Stimulated activated naive CD8-positive, alpha-beta T cell treated with anti-CD3 and anti-CD28 coated beads, Interleukin-15, Interleukin-2, amounts not matched to agents 100 ng/mL and 50 ng/mL, for 24 hours (primary cell): ENCODE data around the gene SERPINE2.

Experiments used
- H3K27ac Mint-ChIP-seq: one replicate; pipeline ENCODE4 v1.8.0; 2021; ENCODE audit warnings: mild to moderate bottlenecking, mixed read lengths
- H3K27me3 Mint-ChIP-seq: one replicate; pipeline ENCODE4 v1.8.0; 2021; ENCODE audit warnings: mixed read lengths
- H3K36me3 Mint-ChIP-seq: one replicate; pipeline ENCODE4 v1.8.0; 2021; ENCODE audit warnings: low read depth, mixed read lengths
- H3K4me1 Mint-ChIP-seq: one replicate; pipeline ENCODE4 v1.8.0; 2021; ENCODE audit warnings: low read depth, mixed read lengths
- H3K4me3 Mint-ChIP-seq: one replicate; pipeline ENCODE4 v1.8.0; 2021; ENCODE audit warnings: mild to moderate bottlenecking, mixed read lengths
- H3K9me3 Mint-ChIP-seq: one replicate; pipeline ENCODE4 v1.8.0; 2021; ENCODE audit warnings: mixed read lengths

The SERPINE2 gene

DNA sequence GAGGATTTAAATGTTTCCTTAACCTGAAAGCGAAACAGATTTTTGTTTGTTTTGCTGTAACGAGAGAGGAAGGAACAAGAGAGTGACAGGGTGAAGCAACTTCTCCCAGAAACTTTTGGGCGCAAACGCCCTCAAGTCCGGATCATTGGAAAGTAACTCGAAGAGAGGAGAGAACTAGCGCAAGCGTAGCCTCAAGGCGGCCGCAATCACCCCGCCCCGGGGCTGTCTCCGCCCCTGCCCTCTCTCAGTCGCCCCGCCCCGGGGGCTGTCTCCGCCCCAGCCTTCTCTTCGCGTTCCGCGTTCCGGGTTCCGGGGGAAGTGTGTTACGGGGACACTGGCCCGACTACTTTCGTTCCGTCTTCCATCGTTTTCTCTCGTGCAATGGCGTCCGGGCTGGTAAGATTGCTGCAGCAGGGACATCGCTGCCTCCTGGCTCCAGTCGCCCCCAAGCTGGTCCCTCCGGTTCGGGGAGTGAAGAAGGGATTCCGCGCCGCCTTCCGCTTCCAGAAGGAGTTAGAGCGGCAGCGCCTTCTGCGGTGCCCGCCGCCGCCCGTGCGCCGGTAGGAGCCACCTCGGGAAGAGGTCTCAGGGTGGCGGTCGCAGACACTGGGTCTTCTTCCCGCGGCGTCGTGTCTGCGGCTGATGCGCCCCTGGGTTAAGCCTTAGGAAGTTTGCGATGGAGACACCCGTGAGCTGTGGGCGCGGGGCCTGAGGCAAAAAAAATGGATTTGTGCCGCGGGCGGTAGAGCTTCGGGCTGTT is 81.8 kb downstream of the SERPINE2 start, which contains the start of gene MRPL44:
MRPL44 (plus strand) TSS at position 372 of the 760 bp plus-strand sequence; CDS start at position 382, 10 bp downstream.
- Mint-ChIP-seq H3K9me3 (no peaks in the 10 kb centered on the region), H3K36me3 (peaks cover 30% of the 10 kb centered on the region), H3K27me3 (no peaks in the 10 kb centered on the region), H3K27ac (peak within 1 kb of the TSS; percentile 93), H3K4me1 (peaks cover 88% of the 10 kb centered on the region), H3K4me3 (peak within 1 kb of the TSS; percentile 93)

DNA sequence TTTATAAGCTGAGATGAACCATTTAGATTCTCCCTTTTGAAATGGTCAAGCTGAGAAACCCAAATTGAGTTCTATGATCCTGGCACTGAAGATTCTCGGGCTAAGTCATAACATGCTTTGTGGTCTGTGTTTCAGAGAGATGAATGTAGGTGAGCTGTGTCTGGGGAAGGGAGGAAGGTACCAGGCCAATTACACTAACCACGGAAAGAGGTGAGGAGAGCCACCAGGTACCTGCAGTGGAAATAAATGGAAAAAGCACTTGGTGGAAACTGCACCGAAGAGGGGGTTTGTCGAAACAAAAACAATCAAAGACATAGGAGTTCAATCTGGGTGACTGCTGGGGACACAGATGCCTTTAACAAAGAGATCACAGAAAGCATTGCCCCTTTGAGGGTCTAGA is 82.8 kb downstream of the SERPINE2 start:
- peaks cover 84% of the 10 kb centered on the region for H3K4me1 Mint-ChIP-seq

DNA sequence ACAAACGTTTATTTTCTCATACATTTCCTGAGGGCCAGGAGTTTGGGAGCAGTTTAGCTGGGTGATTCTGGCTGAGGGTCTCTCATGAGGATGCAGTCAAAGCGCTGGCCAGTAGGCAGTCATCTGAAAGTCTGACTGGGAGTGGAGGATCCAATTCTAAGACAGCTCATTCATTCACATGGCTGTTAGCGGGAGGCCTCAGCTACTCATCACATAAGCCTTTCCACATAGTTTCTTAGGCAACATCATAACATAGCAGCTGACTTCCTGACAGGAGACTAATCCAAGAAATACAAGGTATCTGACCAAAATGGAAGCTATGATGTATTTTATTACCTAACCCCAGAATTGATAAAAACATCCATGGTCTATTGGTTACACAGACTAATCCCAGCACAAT is 84.7 kb downstream of the SERPINE2 start:
- H3K9me3 Mint-ChIP-seq, result no peaks in the 10 kb centered on the region
- H3K4me3 Mint-ChIP-seq, result no peak overlapping the region
- H3K27me3 Mint-ChIP-seq, result no peaks in the 10 kb centered on the region
- H3K36me3 Mint-ChIP-seq, result peaks cover 1% of the 10 kb centered on the region
- peaks cover 82% of the 10 kb centered on the region for H3K4me1 Mint-ChIP-seq
- H3K27ac Mint-ChIP-seq, result no peak overlapping the region

More for the DNA sequence above, 82.8 kb downstream of the SERPINE2 start:
- Mint-ChIP-seq H3K36me3 (peaks cover 20% of the 10 kb centered on the region), H3K27ac (peak overlapping the region; percentile 87), H3K27me3 (no peaks in the 10 kb centered on the region), H3K4me3 (peak overlapping the region; percentile 93), H3K9me3 (no peaks in the 10 kb centered on the region)

DNA sequence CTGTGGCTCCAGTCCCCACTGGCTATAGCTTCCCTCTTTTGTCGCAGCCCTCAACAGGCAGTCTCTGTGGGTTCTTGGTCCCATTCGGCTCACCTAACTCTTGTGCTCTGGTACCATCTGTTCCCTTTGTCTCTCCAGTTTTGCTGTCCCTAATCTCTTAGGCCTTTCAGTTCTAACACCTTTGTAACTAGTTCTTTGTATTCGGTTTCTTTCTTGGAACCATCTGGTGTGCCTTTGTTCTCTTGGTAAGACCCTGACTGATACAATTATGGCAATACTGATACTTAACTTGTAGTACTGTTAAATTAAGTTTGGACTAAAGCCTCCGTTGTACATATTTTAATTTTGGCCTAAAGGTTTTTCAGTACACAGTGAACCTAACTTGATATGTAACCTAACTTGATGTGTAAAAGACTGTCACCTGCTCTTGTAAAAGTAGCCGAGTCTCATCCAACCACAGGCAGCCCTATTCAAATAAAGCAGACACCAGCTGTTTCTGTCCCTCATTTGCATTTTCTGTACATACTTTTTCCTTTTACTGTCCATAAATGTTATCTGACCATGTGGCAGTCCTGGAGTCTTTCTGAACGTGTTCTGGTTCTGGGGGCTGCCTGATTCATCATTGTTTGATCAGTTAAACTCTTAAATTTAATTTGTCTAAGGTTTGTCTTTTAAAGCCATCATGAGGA is 86.7 kb downstream of the SERPINE2 start:
- Mint-ChIP-seq H3K27ac (peak overlapping the region; percentile 52), H3K4me1 (peaks cover 78% of the 10 kb centered on the region), H3K36me3 (no peaks in the 10 kb centered on the region), H3K27me3 (no peaks in the 10 kb centered on the region), H3K4me3 (no peak overlapping the region), H3K9me3 (no peaks in the 10 kb centered on the region)

DNA sequence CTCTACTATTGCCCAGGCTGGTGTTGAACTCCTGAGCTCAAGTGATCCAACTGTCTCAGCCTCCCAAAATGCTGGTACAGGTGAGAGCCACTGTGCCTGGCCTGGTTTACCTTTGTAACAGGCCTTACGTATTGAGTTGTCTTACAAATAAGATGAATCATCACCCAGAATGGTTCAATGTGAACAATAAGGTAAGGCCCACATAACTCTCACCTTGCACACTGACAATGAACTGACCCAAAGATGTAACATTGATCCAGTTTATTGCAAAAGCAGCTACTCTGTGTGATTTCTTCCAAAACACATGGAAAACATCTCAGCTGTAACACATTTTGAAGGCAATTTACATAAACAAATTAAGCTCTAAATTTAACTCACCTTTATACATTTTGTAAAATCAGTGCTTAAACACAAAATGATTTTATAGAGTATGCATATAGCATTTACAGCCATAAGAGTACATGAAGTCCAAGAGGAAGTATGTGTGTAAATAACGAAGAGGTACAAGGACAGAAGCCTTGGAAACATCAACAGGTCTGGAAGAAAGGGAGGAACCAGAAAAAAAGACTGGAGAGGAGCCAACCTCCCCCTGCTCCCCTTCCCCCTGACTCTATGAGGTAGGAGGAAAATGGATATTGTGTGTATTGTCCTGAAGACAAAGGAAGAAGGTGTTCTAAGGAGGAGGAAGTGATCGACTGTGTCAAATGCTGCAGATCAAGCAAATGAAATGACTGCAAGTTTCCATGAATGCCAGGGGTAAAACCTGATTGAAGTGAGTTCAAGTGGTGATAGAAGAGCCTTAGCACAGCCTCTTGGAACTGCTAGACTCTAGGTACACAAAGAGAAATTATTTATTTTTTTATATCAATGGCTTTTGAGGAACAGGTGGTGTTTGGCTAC is 88.4 kb downstream of the SERPINE2 start:
- H3K27ac Mint-ChIP-seq, result peak overlapping the region; percentile 67
- peaks cover 75% of the 10 kb centered on the region for H3K4me1 Mint-ChIP-seq
- no peak overlapping the region for H3K4me3 Mint-ChIP-seq

DNA sequence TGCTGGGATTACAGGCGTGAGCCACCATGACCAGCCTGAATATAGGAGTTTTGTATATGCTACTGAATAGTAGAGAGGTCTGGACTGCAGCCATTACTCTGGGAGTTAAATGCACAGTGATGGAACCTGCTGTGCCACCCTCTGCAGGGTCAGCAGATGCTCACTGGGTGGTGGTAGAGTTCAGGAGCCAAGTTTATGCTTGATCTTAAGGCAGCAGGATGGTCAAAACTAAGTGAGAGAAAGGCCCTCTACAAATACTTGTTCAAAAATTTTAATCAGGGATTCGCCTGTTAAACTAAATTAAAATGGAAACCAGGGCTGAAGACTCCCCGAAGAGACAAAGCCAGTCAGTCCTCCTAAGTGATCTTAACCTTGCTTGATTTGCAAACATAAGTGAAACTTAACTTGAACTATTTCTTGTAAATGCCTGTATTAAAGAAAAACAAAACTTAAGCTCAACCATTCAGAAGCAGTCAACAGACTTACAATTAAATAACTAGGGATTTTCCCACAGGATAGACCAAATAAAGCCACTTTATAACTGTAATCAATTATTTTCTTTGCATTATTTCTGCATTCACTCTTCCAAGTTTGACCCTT is 89.7 kb downstream of the SERPINE2 start:
- no peaks in the 10 kb centered on the region for H3K36me3 Mint-ChIP-seq
- H3K4me1 Mint-ChIP-seq, result peaks cover 67% of the 10 kb centered on the region
- H3K27me3 Mint-ChIP-seq, result no peaks in the 10 kb centered on the region
- H3K9me3 Mint-ChIP-seq, result no peaks in the 10 kb centered on the region
- H3K27ac Mint-ChIP-seq, result peak overlapping the region; percentile 79
- H3K4me3 Mint-ChIP-seq, result no peak overlapping the region

More for the DNA sequence above, 88.4 kb downstream of the SERPINE2 start:
- Mint-ChIP-seq H3K36me3 (no peaks in the 10 kb centered on the region), H3K9me3 (no peaks in the 10 kb centered on the region), H3K27me3 (no peaks in the 10 kb centered on the region)

DNA sequence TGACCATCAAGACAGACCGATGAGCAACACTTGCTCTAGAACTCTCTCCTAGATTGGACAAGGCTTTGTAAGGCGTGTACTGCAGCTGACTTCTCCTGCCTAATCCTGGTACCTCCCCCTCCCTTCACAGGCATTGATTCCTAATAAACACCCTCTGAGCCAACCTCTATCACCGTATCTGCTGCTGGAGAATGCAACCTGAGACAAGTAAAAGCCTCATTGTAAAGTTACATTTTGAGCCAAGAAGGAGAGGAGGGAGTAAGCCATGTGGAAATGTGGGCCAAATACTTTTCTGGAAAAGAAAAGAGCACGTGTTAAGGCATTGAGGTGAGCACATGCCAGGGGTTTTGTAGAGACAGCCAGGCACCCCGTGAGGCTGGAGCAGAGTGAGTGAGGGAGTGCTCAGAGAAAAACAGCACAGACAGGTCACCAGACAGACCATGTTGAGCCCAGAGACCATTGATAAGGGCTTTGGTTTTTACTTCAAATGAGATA is 91.3 kb downstream of the SERPINE2 start:
- no peak overlapping the region for H3K4me3 Mint-ChIP-seq
- H3K27me3 Mint-ChIP-seq, result no peaks in the 10 kb centered on the region
- peaks cover 70% of the 10 kb centered on the region for H3K4me1 Mint-ChIP-seq
- H3K36me3 Mint-ChIP-seq, result peaks cover 4% of the 10 kb centered on the region
- no peaks in the 10 kb centered on the region for H3K9me3 Mint-ChIP-seq
- H3K27ac Mint-ChIP-seq, result peak overlapping the region; percentile 64

DNA sequence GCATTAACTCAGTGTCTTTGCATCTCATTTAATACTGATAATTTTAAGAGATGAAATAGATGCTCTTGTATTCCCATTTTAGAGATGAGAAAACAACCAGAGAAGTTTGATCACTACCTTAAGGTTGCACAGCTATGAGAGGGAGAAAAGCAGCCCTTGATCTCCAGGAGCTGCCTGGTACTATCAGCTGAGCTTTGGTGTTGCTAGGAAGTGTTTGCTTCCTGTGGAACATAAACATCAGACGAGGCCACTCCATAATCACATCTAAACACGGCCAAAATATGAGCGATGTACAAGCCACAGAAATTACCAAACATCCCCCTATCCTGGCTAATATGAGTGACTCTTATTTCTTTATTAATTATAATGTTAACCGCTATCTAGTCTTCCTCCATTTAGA is 93.3 kb downstream of the SERPINE2 start:
- Mint-ChIP-seq H3K27ac (peak overlapping the region; percentile 60), H3K27me3 (no peaks in the 10 kb centered on the region), H3K9me3 (peaks cover 4% of the 10 kb centered on the region), H3K36me3 (peaks cover 9% of the 10 kb centered on the region), H3K4me1 (peaks cover 66% of the 10 kb centered on the region), H3K4me3 (peak overlapping the region; percentile 89)

DNA sequence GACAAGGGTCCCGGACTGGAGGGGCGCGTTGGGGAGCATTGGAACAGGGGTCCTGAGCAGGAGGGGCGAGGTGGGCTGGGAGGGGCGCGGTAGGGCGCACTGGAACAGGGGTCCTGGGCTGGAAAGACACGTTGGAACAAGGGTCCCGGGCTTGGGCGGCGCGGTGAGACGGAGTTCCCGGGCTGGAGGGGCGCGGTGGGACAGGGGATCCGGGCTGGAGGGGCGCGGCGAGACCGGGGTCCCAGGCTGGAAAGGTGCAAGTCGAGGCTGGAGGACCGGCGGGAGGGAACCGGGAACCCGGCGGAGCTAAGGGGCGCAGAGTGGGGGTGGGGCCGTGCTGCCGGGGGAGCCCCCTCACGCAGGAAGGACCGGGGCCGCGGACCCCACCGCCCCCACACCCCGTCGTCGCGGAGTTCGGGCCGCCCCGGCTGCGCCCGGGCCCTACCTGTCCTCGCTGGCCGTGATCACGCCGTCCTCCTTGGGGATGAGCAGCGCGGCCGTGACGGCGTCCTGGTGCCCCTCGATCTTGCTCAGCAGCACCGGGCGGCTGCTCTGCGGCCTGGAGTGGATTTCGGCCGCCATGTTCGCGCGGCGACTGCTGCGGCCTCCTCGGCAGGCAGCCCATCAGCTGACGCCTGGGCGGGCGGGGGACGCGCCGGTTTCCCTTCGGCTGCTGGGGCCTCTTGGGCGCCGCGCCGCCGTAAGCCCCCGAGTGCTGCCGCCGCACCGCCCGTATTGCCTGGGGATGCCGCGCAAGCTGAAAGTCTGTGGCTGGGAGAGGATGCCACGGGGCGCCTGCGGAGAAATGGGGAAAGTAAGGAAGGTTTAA is 94.2 kb downstream of the SERPINE2 start, which contains the start of gene WDFY1:
WDFY1 (minus strand) TSS at position 633 of the 829 bp plus-strand sequence; CDS start at position 582, 51 bp downstream.
- peaks cover 15% of the 10 kb centered on the region for H3K36me3 Mint-ChIP-seq
- no peaks in the 10 kb centered on the region for H3K27me3 Mint-ChIP-seq
- H3K4me1 Mint-ChIP-seq, result peaks cover 65% of the 10 kb centered on the region
- H3K4me3 Mint-ChIP-seq, result peak within 1 kb of the TSS; percentile 89
- peaks cover 4% of the 10 kb centered on the region for H3K9me3 Mint-ChIP-seq
- peak within 1 kb of the TSS; percentile 86 for H3K27ac Mint-ChIP-seq

DNA sequence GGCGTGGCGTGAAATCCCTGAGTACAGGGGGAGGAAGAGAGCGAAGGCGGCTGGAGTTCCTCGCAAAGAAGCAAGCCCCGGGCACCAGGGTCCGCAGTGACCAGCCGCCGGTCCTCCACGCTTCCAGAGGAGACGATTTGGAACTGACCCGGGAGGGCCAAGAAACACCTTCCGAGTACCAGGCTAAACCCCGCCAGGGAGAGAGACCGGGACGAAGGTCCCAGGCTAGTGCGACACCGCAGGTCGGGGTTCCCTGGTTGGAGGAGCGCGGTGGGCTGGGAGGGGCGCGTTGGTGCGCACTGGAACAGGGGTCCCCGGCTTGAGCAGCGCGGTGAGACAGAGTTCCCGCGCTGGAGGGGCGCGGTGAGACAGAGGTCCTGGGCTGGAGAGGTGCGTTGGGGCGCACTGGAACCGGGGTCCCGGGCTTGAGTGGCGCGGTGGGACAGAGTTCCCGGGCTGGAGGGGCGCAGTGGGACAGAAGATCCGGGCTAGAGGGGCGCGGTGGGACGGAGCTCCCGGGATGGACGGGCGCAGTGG is 94.9 kb downstream of the SERPINE2 start:
- Mint-ChIP-seq H3K4me3 (peak overlapping the region; percentile 89), H3K27ac (peak overlapping the region; percentile 86), H3K27me3 (no peaks in the 10 kb centered on the region), H3K36me3 (peaks cover 21% of the 10 kb centered on the region), H3K9me3 (peaks cover 10% of the 10 kb centered on the region), H3K4me1 (peaks cover 65% of the 10 kb centered on the region)

DNA sequence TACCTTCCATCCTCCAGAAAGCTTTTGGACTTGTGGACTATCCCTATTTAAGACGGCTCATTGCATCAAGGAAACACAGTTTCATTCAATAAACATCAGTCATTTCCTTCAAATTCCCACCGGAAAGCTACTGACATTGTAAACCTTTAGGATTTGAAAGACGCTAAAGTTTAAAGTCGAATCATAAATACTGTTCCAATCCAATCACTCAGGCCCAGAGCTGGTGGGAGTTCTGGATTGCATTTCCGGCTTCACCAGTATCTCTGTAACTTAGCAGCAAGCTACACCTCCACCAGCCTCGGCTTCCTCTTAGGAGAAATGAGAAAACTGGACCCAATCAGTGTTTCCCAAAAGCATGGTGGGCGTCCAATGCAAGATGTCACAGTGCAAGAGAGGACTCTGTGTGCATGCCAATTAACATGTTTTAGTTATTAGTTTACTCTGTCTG is 95.5 kb downstream of the SERPINE2 start:
- no peaks in the 10 kb centered on the region for H3K27me3 Mint-ChIP-seq
- H3K27ac Mint-ChIP-seq, result peak overlapping the region; percentile 86
- H3K4me3 Mint-ChIP-seq, result peak overlapping the region; percentile 89
- peaks cover 11% of the 10 kb centered on the region for H3K9me3 Mint-ChIP-seq
- peaks cover 25% of the 10 kb centered on the region for H3K36me3 Mint-ChIP-seq
- peaks cover 66% of the 10 kb centered on the region for H3K4me1 Mint-ChIP-seq

DNA sequence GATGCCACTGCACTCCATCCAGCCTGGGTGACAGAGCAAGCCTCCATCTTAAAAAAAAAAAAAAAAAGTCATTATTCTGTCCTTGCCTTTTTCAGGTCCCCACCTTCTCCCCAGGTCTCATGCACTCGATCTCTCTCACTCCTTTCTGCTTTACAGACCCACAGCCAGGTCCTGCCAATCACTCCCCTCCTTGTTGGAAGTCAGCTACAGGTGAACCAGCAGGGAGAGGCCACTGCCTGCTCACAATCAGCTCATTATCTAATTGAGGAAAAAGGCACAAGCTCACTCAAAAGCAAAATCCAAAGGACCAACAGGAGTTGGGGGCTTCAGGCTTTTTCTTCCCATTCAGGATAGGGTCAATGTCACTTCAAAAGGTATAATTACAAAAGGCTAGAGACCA is 96.0 kb downstream of the SERPINE2 start:
- Mint-ChIP-seq H3K4me1 (peaks cover 67% of the 10 kb centered on the region), H3K36me3 (peaks cover 25% of the 10 kb centered on the region), H3K4me3 (peak overlapping the region; percentile 89), H3K9me3 (peaks cover 11% of the 10 kb centered on the region), H3K27me3 (no peaks in the 10 kb centered on the region), H3K27ac (peak overlapping the region; percentile 53)

DNA sequence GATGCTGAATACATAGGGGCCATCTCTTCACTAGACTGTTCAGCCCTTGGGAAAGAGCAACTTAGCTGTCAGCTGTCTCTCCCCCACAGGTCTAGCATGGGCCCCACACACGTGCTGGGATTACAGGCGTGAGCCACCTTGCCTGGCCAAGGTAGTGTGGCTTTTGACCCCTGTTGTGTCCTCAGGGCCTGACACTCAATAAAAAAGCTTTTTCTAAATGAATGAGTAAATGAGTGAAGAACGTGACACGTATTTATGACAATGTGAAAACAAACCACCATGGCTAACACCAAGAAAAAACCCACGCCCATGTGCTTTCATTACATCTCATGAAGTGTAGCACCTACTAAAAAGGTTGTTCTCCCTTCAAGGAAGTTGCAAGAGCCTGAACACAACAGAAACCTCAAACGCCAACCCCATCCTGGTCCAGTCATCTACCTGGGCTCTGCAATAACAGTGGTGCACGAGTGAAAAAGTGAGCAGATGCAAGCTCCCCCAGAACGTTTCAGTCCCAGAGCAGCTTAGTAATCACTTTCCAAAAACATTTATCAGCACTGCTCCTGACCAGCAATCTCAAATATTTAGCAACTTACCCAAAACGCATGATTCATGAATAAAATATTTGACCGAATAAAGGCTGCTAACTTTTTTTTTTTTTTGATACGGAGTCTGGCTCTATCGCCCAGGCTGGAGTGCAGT is 97.4 kb downstream of the SERPINE2 start:
- Mint-ChIP-seq H3K4me1 (peaks cover 75% of the 10 kb centered on the region), H3K27ac (peak overlapping the region; percentile 88), H3K36me3 (peaks cover 28% of the 10 kb centered on the region), H3K27me3 (no peaks in the 10 kb centered on the region), H3K9me3 (peaks cover 11% of the 10 kb centered on the region), H3K4me3 (peak overlapping the region; percentile 20)
